ENCODE data around the gene PAK4. TPM values are rescaled to one million over a fixed set of nuclear protein-coding genes. Genes with fewer than 3 reads are reported as not detected.

Gene PAK4
- total RNA-seq, 2 donors from 2014 or later: 11.2 to 13.7 TPM

- no peak overlapping the region for H3K27ac ChIP-seq
- H3K27me3 ChIP-seq: no peaks in the 10 kb centered on the region
- no peak for DNase-seq (ENCODE audit: low spot score)
- H3K9me3 ChIP-seq: no peaks in the 10 kb centered on the region
- TF ChIP-seq, protein P1, sequence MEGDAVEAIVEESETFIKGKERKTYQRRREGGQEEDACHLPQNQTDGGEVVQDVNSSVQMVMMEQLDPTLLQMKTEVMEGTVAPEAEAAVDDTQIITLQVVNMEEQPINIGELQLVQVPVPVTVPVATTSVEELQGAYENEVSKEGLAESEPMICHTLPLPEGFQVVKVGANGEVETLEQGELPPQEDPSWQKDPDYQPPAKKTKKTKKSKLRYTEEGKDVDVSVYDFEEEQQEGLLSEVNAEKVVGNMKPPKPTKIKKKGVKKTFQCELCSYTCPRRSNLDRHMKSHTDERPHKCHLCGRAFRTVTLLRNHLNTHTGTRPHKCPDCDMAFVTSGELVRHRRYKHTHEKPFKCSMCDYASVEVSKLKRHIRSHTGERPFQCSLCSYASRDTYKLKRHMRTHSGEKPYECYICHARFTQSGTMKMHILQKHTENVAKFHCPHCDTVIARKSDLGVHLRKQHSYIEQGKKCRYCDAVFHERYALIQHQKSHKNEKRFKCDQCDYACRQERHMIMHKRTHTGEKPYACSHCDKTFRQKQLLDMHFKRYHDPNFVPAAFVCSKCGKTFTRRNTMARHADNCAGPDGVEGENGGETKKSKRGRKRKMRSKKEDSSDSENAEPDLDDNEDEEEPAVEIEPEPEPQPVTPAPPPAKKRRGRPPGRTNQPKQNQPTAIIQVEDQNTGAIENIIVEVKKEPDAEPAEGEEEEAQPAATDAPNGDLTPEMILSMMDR (IDR thresholded peaks at IDR 0.05): no peak
- H3K4me1 ChIP-seq: no peaks in the 10 kb centered on the region
- H3K4me3 ChIP-seq: no peak overlapping the region
- no peaks in the 10 kb centered on the region for H3K36me3 ChIP-seq
Observed at GRCh38 chr19:39223703-39224279, 98.2 kb downstream of the PAK4 start.

- H3K27ac ChIP-seq: no peak overlapping the region
- H3K27me3 ChIP-seq: no peaks in the 10 kb centered on the region
Observed at GRCh38 chr19:39224910-39225309, 99.3 kb downstream of the PAK4 start.

More at GRCh38 chr19:39224910-39225309, 99.3 kb downstream of the PAK4 start:
- DNase-seq (ENCODE audit: low spot score): no peak
- TF ChIP-seq, protein P1 (IDR thresholded peaks at IDR 0.05): no peak
- Histone ChIP-seq H3K4me3 (no peak overlapping the region), H3K4me1 (no peaks in the 10 kb centered on the region), H3K9me3 (no peaks in the 10 kb centered on the region), H3K36me3 (no peaks in the 10 kb centered on the region)

Other genes starting within 250 kb of the PAK4 start
- 1 to 10 TPM; 3.3 to 5.5 TPM for gene RINL, start 247.5 kb upstream of the PAK4 start, total RNA-seq
- 100 to 1,000 TPM in 1 of 2 donors, 10 to 100 TPM in 1; 91.5 to 170 TPM for gene SIRT2, start 226.2 kb upstream of the PAK4 start, total RNA-seq
- 10 to 100 TPM; 13.3 to 29.2 TPM for gene NFKBIB, start 225.8 kb upstream of the PAK4 start, total RNA-seq
- gene CCER2, start 213.6 kb upstream of the PAK4 start, total RNA-seq: not detected
- 10 to 100 TPM; 13.7 to 24.3 TPM for gene SARS2, start 195.0 kb upstream of the PAK4 start, total RNA-seq
- gene MRPS12, start 194.8 kb upstream of the PAK4 start, total RNA-seq: 10 to 100 TPM; 39.5 to 58.7 TPM
- 10 to 100 TPM in 1 of 2 donors, 1 to 10 TPM in 1; 5.7 to 13.1 TPM for gene FBXO17, start 150.0 kb upstream of the PAK4 start, total RNA-seq
- 1 to 10 TPM; 5.1 to 7.2 TPM for gene FBXO27, start 93.2 kb upstream of the PAK4 start, total RNA-seq
- not detected for gene ACP7, start 41.4 kb upstream of the PAK4 start, total RNA-seq
- not detected for gene NCCRP1, start 71.2 kb downstream of the PAK4 start, total RNA-seq
- not detected for gene SYCN, start 78.5 kb downstream of the PAK4 start, total RNA-seq
- gene IFNL3, start 119.2 kb downstream of the PAK4 start, total RNA-seq: not detected
- not detected for gene IFNL4, start 123.1 kb downstream of the PAK4 start, total RNA-seq
- gene IFNL2, start 142.6 kb downstream of the PAK4 start, total RNA-seq: not detected
- gene IFNL1, start 170.6 kb downstream of the PAK4 start, total RNA-seq: not detected
- gene LRFN1, start 195.1 kb downstream of the PAK4 start, total RNA-seq: 1 to 10 TPM in 1 of 2 donors, under 1 TPM in 1; 0.67 to 1.1 TPM
- 1 to 10 TPM; 5.3 to 9.7 TPM for gene GMFG, start 210.3 kb downstream of the PAK4 start, total RNA-seq
- gene SAMD4B, start 216.6 kb downstream of the PAK4 start, total RNA-seq: 10 to 100 TPM; 48.5 to 97.6 TPM

Data from right atrium auricular region (tissue), 2 donors.